Stimulated activated CD4-positive, alpha-beta T cell treated with anti-CD3 and anti-CD28 coated beads, Interleukin-1b, Interleukin-23, amount 100 ng/mL, for 1 hour (primary cell): ENCODE data around the gene OTUB1.
"Not testable (repeated sequence)": the region's sequence is repeated elsewhere in the genome, so short reads cannot be mapped to it uniquely, and the experiment has no call there.

Experiments used
- DNase-seq, 2 donors: peaks; one replicate each; pipeline ENCODE4 v3.0.0-alpha.2; 2020; ENCODE audit warnings: low read depth in 2 of 2

The OTUB1 gene

GRCh38 chr11:64042301-64042700 is 56.1 kb downstream of the OTUB1 start:
- no peak for DNase-seq

- DNase-seq = no peak
Measured at GRCh38 chr11:64043545-64043944, 57.3 kb downstream of the OTUB1 start.

- DNase-seq = no peak
Measured at GRCh38 chr11:64044730-64045393, 58.6 kb downstream of the OTUB1 start.

- DNase-seq = no peak
Measured at GRCh38 chr11:64045700-64046099, 59.5 kb downstream of the OTUB1 start.

- not testable (repeated sequence) for DNase-seq
Measured at GRCh38 chr11:64047373-64047772, 61.1 kb downstream of the OTUB1 start.
